ENCODE data around the gene TMEM178B.

Gene TMEM178B

DNA sequence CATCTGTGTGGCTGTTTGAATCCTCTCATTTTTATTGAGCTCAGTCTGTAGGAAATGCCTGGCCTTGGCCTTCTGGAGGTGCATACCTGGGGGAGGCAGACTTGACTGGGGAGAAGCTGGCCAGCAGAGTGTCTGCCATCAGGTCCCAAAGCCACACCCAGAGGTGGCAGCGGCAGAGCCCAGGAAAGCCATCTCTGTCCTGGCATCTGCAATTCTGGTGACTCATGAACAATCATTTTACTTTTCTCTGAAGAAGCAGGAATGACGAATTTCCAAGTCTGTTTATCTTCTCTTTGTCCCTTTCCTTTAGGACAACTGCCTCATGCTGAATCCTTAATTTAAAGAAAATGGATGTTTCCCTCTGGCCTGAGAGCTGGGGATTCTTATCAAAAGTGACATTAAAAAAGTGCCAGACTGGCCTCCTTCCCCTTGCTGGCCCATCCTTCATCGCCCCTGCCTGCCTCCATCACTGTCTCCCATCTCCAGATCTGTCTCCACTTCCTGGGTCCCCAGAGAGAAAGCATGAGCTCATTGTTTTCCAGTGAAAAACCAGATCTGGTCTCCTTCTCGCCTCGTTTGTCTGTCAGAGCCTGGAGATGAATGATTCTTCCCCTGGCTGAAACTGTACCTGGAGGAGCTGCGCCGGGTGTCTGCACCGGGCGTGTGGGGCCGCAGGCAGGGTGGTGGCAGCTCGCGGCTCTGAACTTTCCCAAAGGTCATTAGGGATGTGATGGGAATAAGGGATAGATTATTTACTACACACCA lies 124.5 kb downstream of the TMEM178B start:
- Histone ChIP-seq H3K4me1 (ENCODE audit: control insufficient read depth, insufficient read depth, low read length) (no peaks in the 10 kb centered on the region), H3K9ac (ENCODE audit: low read depth, low read length) (no peak overlapping the region), H3K36me3 (ENCODE audit: control insufficient read depth, insufficient read depth, low read length) (no peaks in the 10 kb centered on the region), H3K4me3 (ENCODE audit: low read depth, low read length) (no peak overlapping the region), H3K27me3 (ENCODE audit: control insufficient read depth, insufficient read depth, low read length) (no peaks in the 10 kb centered on the region), H3K9me3 (ENCODE audit: control insufficient read depth, insufficient read depth, low read length) (no peaks in the 10 kb centered on the region)

GRCh38 chr7:141200191-141201108 lies 126.6 kb downstream of the TMEM178B start:
- no peak overlapping the region for H3K9ac ChIP-seq (ENCODE audit: low read depth, low read length)
- no peaks in the 10 kb centered on the region for H3K9me3 ChIP-seq (ENCODE audit: control insufficient read depth, insufficient read depth, low read length)
- no peaks in the 10 kb centered on the region for H3K4me1 ChIP-seq (ENCODE audit: control insufficient read depth, insufficient read depth, low read length)
- H3K27me3 ChIP-seq (ENCODE audit: control insufficient read depth, insufficient read depth, low read length), result no peaks in the 10 kb centered on the region
- H3K36me3 ChIP-seq (ENCODE audit: control insufficient read depth, insufficient read depth, low read length), result no peaks in the 10 kb centered on the region
- no peak overlapping the region for H3K4me3 ChIP-seq (ENCODE audit: low read depth, low read length)

GRCh38 chr7:141201145-141201885 lies 127.5 kb downstream of the TMEM178B start:
- Histone ChIP-seq H3K4me1 (ENCODE audit: control insufficient read depth, insufficient read depth, low read length) (no peaks in the 10 kb centered on the region), H3K4me3 (ENCODE audit: low read depth, low read length) (no peak overlapping the region), H3K36me3 (ENCODE audit: control insufficient read depth, insufficient read depth, low read length) (no peaks in the 10 kb centered on the region), H3K27me3 (ENCODE audit: control insufficient read depth, insufficient read depth, low read length) (no peaks in the 10 kb centered on the region), H3K9me3 (ENCODE audit: control insufficient read depth, insufficient read depth, low read length) (no peaks in the 10 kb centered on the region), H3K9ac (ENCODE audit: low read depth, low read length) (no peak overlapping the region)

DNA sequence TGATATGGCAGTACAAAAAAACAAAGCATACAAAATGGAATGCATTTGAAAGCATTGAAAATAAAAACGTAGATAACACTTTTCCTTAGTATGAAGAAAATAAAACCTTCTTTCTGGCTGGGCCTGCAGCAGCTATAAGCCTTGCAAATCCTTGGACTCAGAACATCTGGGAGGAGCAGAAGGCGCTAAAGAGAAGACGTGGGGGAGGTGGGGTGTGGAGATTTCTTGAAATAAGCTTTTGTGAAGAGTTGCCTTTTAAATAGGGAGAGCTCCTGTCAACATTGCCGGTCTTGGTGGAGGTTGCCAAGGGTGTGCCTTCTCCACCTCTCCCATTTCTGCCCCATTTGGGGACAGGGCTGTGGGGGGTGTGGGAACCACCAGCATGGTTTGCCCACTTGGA lies 128.7 kb downstream of the TMEM178B start:
- Histone ChIP-seq H3K36me3 (ENCODE audit: control insufficient read depth, insufficient read depth, low read length) (no peaks in the 10 kb centered on the region), H3K9me3 (ENCODE audit: control insufficient read depth, insufficient read depth, low read length) (no peaks in the 10 kb centered on the region), H3K9ac (ENCODE audit: low read depth, low read length) (no peak overlapping the region), H3K27me3 (ENCODE audit: control insufficient read depth, insufficient read depth, low read length) (no peaks in the 10 kb centered on the region), H3K4me1 (ENCODE audit: control insufficient read depth, insufficient read depth, low read length) (no peaks in the 10 kb centered on the region), H3K4me3 (ENCODE audit: low read depth, low read length) (no peak overlapping the region)

DNA sequence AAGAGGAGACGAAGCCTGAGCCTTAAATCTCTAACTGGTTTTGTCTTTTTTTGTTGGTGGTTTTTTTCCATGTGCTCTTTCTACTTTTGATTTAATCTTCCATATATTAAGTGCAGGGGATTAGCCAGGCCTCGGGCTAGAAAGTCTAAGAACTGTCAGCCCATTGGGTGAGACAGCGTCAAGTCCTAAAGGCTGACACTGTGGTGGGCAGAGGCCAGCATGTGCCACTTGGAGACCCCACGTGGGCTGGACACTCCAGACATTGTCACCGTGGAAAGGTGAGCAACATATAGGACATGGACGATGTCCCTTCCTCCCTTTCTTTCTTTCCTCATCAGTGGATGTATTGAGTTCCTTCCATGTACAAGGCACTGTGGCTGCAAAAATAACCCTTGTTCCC lies 129.3 kb downstream of the TMEM178B start:
- H3K4me1 ChIP-seq (ENCODE audit: control insufficient read depth, insufficient read depth, low read length), result no peaks in the 10 kb centered on the region
- no peak overlapping the region for H3K9ac ChIP-seq (ENCODE audit: low read depth, low read length)
- H3K4me3 ChIP-seq (ENCODE audit: low read depth, low read length), result no peak overlapping the region
- no peaks in the 10 kb centered on the region for H3K9me3 ChIP-seq (ENCODE audit: control insufficient read depth, insufficient read depth, low read length)
- H3K36me3 ChIP-seq (ENCODE audit: control insufficient read depth, insufficient read depth, low read length), result no peaks in the 10 kb centered on the region
- H3K27me3 ChIP-seq (ENCODE audit: control insufficient read depth, insufficient read depth, low read length), result no peaks in the 10 kb centered on the region

DNA sequence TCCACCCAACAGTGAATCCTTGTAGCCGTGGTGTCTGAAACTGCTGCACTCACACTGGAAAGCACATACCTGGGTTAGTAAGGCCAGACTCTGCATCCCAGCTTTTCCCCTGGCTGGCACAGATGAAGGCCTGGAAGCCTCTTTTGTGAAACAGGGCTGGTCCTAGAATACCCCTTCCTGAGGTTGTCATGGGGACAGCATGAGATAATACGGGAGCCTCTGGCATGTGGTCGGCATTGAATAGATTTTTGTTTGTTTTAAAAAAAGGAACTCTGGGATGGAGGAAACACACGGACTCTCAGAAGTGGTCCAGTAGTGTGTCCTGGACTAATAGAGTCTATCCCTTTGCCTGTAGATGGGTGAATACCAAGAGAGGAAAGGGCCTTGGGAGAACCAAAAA lies 129.7 kb downstream of the TMEM178B start:
- Histone ChIP-seq H3K9ac (ENCODE audit: low read depth, low read length) (no peak overlapping the region), H3K27me3 (ENCODE audit: control insufficient read depth, insufficient read depth, low read length) (no peaks in the 10 kb centered on the region), H3K9me3 (ENCODE audit: control insufficient read depth, insufficient read depth, low read length) (no peaks in the 10 kb centered on the region), H3K4me3 (ENCODE audit: low read depth, low read length) (no peak overlapping the region), H3K4me1 (ENCODE audit: control insufficient read depth, insufficient read depth, low read length) (no peaks in the 10 kb centered on the region), H3K36me3 (ENCODE audit: control insufficient read depth, insufficient read depth, low read length) (no peaks in the 10 kb centered on the region)

- peaks cover 13% of the 10 kb centered on the region for H3K4me1 ChIP-seq (ENCODE audit: control insufficient read depth, insufficient read depth, low read length)
- no peak overlapping the region for H3K4me3 ChIP-seq (ENCODE audit: low read depth, low read length)
- H3K36me3 ChIP-seq (ENCODE audit: control insufficient read depth, insufficient read depth, low read length), result no peaks in the 10 kb centered on the region
- no peaks in the 10 kb centered on the region for H3K27me3 ChIP-seq (ENCODE audit: control insufficient read depth, insufficient read depth, low read length)
- no peaks in the 10 kb centered on the region for H3K9me3 ChIP-seq (ENCODE audit: control insufficient read depth, insufficient read depth, low read length)
- H3K9ac ChIP-seq (ENCODE audit: low read depth, low read length), result no peak overlapping the region
Observed at GRCh38 chr7:141207661-141208060, 133.8 kb downstream of the TMEM178B start.

DNA sequence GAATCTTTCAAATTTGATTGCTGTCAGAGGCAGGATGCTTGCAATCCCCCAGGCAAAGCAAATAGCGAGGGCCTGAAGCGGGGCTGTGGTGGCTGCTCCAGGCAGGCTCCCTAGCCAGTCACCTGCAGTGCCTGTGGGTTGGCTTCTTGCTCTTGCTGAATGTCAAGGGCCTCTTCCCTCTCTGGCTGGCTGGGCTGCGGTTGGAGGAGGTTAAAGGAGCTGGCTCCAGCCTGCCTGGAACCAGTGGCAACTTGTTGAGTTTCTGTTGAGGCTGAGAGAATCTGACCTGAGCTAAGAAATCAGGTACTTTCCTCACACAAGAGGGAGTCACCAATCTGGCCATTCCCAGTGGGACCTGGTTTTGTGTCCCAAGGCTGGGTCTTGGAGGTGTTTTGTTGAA lies 134.7 kb downstream of the TMEM178B start:
- H3K36me3 ChIP-seq (ENCODE audit: control insufficient read depth, insufficient read depth, low read length), result no peaks in the 10 kb centered on the region
- H3K4me3 ChIP-seq (ENCODE audit: low read depth, low read length), result no peak overlapping the region
- H3K9me3 ChIP-seq (ENCODE audit: control insufficient read depth, insufficient read depth, low read length), result no peaks in the 10 kb centered on the region
- no peak overlapping the region for H3K9ac ChIP-seq (ENCODE audit: low read depth, low read length)
- H3K4me1 ChIP-seq (ENCODE audit: control insufficient read depth, insufficient read depth, low read length), result peaks cover 18% of the 10 kb centered on the region
- no peaks in the 10 kb centered on the region for H3K27me3 ChIP-seq (ENCODE audit: control insufficient read depth, insufficient read depth, low read length)

DNA sequence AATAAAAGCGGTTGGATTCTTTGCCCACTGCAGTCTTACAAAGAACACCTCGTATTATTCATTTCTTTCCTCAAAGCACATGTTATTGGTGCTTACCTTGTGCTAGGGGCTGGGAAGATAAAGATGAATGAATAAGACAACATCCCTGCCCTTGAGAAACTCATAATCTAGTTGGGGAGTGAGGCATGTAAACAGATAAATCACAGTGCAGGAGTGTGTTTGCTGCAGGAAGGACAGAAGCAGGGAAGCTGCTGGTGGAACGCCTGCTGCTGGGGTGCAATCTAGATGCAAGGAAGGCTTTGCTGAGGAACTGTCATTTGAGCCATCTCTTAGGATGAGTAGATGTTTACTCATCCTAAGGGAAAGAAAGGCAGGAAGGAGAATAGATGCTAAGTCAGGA lies 135.6 kb downstream of the TMEM178B start:
- no peak overlapping the region for H3K9ac ChIP-seq (ENCODE audit: low read depth, low read length)
- no peaks in the 10 kb centered on the region for H3K9me3 ChIP-seq (ENCODE audit: control insufficient read depth, insufficient read depth, low read length)
- no peak overlapping the region for H3K4me3 ChIP-seq (ENCODE audit: low read depth, low read length)
- no peaks in the 10 kb centered on the region for H3K27me3 ChIP-seq (ENCODE audit: control insufficient read depth, insufficient read depth, low read length)
- peaks cover 21% of the 10 kb centered on the region for H3K4me1 ChIP-seq (ENCODE audit: control insufficient read depth, insufficient read depth, low read length)
- H3K36me3 ChIP-seq (ENCODE audit: control insufficient read depth, insufficient read depth, low read length), result no peaks in the 10 kb centered on the region

DNA sequence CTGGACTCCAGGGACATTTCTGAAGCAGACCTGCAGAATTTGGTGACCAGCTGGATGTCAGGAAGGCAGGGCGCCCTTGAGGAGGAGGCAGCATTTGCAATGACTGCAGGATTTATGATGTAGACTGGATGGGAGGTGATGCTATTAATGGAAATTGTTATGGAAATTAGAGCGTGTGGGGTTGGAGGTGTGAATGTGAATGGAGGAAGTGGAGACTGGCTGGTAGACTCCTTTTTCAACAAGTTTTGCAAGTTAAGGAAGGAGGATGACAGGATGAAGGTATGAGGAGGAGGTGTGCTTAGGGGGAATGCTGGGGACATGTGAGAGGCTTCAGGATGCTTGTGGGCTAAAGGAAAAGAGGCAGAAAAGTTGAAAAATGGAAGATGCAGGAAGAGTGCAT lies 137.0 kb downstream of the TMEM178B start:
- H3K9ac ChIP-seq (ENCODE audit: low read depth, low read length), result no peak overlapping the region
- H3K9me3 ChIP-seq (ENCODE audit: control insufficient read depth, insufficient read depth, low read length), result no peaks in the 10 kb centered on the region
- H3K36me3 ChIP-seq (ENCODE audit: control insufficient read depth, insufficient read depth, low read length), result no peaks in the 10 kb centered on the region
- no peak overlapping the region for H3K4me3 ChIP-seq (ENCODE audit: low read depth, low read length)
- H3K27me3 ChIP-seq (ENCODE audit: control insufficient read depth, insufficient read depth, low read length), result no peaks in the 10 kb centered on the region
- peaks cover 24% of the 10 kb centered on the region for H3K4me1 ChIP-seq (ENCODE audit: control insufficient read depth, insufficient read depth, low read length)

DNA sequence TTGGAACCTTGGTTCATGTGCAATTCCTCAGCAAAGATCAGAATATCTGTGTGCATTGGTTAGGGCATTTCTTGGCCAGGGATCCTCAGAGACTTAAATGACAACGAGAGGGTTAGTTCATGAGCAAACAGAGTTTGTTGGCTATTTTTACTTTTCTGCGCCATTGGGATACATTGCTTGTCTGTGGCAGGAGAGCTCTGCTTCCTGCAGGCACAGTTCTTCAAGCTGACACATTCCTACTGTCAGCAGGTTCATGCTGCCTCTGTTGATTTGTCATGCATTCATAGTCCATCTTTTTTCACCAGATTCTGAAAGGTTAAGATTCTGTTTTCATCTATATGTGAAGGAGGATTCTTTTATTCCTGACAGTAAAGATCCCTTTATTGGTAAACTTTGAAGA lies 139.4 kb downstream of the TMEM178B start:
- H3K4me1 ChIP-seq (ENCODE audit: control insufficient read depth, insufficient read depth, low read length), result peaks cover 24% of the 10 kb centered on the region
- no peaks in the 10 kb centered on the region for H3K36me3 ChIP-seq (ENCODE audit: control insufficient read depth, insufficient read depth, low read length)
- H3K9ac ChIP-seq (ENCODE audit: low read depth, low read length), result no peak overlapping the region
- H3K4me3 ChIP-seq (ENCODE audit: low read depth, low read length), result no peak overlapping the region
- H3K27me3 ChIP-seq (ENCODE audit: control insufficient read depth, insufficient read depth, low read length), result no peaks in the 10 kb centered on the region
- no peaks in the 10 kb centered on the region for H3K9me3 ChIP-seq (ENCODE audit: control insufficient read depth, insufficient read depth, low read length)
